Chondrocyte (in vitro differentiated cells): ENCODE data around the gene RBM33. TPM values are rescaled to one million over a fixed set of nuclear protein-coding genes. Genes with fewer than 3 reads are reported as not detected.

Source experiments
- DNase-seq: peaks from one replicate; pipeline ENCODE4 v3.0.0; 2021; ENCODE audit warnings: mixed read lengths, low spot score
- H3K27ac Mint-ChIP-seq: one replicate; pipeline ENCODE4 v1.8.0; 2021; ENCODE audit warnings: mild to moderate bottlenecking, moderate library complexity, mixed read lengths; ENCODE audit not compliant: unreplicated experiment
- H3K27me3 Mint-ChIP-seq: 2 replicates; pipeline ENCODE4 v1.8.0; 2021; ENCODE audit warnings: low read depth, mixed read lengths
- H3K36me3 Mint-ChIP-seq: 2 replicates; pipeline ENCODE4 v1.8.0; 2021; ENCODE audit warnings: low read depth, mixed read lengths
- H3K4me1 Mint-ChIP-seq: 2 replicates; pipeline ENCODE4 v1.8.0; 2021; ENCODE audit warnings: low read depth, mild to moderate bottlenecking, mixed read lengths
- H3K4me3 Mint-ChIP-seq: one replicate; pipeline ENCODE4 v1.8.0; 2021; ENCODE audit warnings: mild to moderate bottlenecking, moderate library complexity, mixed read lengths; ENCODE audit not compliant: unreplicated experiment
- H3K9me3 Mint-ChIP-seq: 2 replicates; pipeline ENCODE4 v1.8.0; 2021; ENCODE audit warnings: low read depth, mixed read lengths
- total RNA-seq: library from RNA; stranded (reverse); gene quantifications from 3 replicates; pipeline ENCODE4 v1.2.1, GENCODE V29; 2021
- TF ChIP-seq, protein P1 (sequence below): fragments of 200-600 bp; sonication (generic); IDR thresholded peaks from 2 replicates; pipeline ENCODE4 v1.5.0; 2021; ENCODE audit warnings: antibody characterized with exemption, mild to moderate bottlenecking, moderate library complexity

Gene RBM33
- total RNA-seq, 1 donor from 2014 or later, result 43.8 TPM

DNA sequence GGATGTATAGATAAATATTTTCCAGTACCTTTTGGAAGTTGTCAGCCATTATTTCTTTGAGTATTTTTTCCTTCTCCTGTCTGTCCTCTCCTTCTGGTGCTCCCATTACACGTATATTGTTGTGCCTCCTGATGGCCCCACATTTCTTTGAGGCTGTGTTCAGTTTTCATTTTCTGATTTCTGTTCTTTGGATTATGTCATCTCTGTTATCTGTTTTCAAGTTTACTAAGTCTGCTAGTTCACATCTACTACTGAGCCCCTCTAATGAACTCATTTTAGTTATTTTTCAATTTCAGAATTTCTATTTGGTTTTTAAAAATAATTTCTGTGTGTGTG, 16.3 kb downstream of the RBM33 start:
- no peak overlapping the region for H3K27ac Mint-ChIP-seq
- no peaks in the 10 kb centered on the region for H3K27me3 Mint-ChIP-seq

DNA sequence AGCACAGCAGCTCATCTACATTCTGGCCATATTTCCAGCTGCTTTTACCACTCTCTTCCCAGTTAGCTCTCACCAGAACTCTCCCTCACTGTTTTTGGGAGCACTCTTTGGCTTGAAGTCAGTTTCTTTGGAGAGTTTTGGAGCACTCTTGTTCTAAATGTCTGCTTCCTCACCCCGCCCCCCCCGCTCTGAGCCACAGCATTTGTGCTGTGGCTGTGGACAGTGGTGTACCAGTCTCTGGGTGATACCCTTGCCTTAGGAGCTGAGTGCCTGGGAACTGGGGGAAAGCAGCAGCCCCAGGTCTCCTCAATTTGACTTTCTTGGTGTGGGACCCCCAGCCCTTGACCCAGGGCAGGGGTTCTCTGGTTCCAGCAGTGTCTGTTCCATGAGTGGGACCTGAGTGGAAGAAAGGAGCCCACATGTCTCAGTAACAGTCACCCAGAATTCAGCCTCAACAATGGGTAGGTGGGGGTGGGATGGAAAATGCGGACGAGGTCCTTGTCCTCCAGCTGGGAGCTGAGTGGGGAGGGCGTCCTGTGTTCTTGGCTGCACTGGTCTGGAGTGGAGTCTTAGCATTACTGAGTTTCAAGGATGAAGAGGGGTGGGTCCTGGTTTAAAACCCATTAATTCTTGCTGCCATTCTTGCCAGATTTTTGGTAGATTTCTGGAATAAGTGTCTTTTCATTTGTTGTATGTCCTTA, 18.0 kb downstream of the RBM33 start:
- H3K27ac Mint-ChIP-seq, result no peak overlapping the region
- DNase-seq, result no peak
- peaks cover 59% of the 10 kb centered on the region for H3K4me1 Mint-ChIP-seq
- H3K9me3 Mint-ChIP-seq, result peaks cover 7% of the 10 kb centered on the region
- TF ChIP-seq, protein P1, sequence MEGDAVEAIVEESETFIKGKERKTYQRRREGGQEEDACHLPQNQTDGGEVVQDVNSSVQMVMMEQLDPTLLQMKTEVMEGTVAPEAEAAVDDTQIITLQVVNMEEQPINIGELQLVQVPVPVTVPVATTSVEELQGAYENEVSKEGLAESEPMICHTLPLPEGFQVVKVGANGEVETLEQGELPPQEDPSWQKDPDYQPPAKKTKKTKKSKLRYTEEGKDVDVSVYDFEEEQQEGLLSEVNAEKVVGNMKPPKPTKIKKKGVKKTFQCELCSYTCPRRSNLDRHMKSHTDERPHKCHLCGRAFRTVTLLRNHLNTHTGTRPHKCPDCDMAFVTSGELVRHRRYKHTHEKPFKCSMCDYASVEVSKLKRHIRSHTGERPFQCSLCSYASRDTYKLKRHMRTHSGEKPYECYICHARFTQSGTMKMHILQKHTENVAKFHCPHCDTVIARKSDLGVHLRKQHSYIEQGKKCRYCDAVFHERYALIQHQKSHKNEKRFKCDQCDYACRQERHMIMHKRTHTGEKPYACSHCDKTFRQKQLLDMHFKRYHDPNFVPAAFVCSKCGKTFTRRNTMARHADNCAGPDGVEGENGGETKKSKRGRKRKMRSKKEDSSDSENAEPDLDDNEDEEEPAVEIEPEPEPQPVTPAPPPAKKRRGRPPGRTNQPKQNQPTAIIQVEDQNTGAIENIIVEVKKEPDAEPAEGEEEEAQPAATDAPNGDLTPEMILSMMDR, result no peak
- H3K27me3 Mint-ChIP-seq, result no peaks in the 10 kb centered on the region
- H3K4me3 Mint-ChIP-seq, result no peak overlapping the region
- peaks cover 3% of the 10 kb centered on the region for H3K36me3 Mint-ChIP-seq

More for the DNA sequence above, 16.3 kb downstream of the RBM33 start:
- Mint-ChIP-seq H3K4me1 (peaks cover 50% of the 10 kb centered on the region), H3K4me3 (no peak overlapping the region), H3K36me3 (peaks cover 3% of the 10 kb centered on the region), H3K9me3 (peaks cover 7% of the 10 kb centered on the region)
- TF ChIP-seq, protein P1, result no peak
- DNase-seq, result no peak

DNA sequence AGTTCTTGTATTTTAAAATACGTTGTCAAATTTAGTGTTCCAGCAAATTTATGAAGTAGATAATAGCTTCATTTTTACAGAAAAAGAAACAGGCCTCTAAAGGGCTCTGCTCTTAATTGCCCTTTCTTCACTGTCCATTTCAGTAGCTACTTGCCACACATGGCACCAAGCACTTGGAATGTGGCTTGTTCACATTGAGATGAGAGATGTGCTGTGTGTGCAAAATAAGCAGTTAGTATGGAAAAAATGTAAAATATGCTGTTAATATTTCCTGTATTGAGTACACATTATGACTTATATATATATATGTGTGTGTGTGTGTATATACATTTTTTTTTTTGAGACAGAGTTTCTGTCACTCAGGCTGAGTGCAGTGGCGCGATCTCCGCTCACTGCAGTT, 19.5 kb downstream of the RBM33 start:
- Mint-ChIP-seq H3K36me3 (peaks cover 3% of the 10 kb centered on the region), H3K27me3 (no peaks in the 10 kb centered on the region), H3K4me3 (no peak overlapping the region), H3K9me3 (peaks cover 7% of the 10 kb centered on the region), H3K27ac (peak overlapping the region; percentile 45), H3K4me1 (peaks cover 65% of the 10 kb centered on the region)
- no peak for DNase-seq
- TF ChIP-seq, protein P1, result no peak

DNA sequence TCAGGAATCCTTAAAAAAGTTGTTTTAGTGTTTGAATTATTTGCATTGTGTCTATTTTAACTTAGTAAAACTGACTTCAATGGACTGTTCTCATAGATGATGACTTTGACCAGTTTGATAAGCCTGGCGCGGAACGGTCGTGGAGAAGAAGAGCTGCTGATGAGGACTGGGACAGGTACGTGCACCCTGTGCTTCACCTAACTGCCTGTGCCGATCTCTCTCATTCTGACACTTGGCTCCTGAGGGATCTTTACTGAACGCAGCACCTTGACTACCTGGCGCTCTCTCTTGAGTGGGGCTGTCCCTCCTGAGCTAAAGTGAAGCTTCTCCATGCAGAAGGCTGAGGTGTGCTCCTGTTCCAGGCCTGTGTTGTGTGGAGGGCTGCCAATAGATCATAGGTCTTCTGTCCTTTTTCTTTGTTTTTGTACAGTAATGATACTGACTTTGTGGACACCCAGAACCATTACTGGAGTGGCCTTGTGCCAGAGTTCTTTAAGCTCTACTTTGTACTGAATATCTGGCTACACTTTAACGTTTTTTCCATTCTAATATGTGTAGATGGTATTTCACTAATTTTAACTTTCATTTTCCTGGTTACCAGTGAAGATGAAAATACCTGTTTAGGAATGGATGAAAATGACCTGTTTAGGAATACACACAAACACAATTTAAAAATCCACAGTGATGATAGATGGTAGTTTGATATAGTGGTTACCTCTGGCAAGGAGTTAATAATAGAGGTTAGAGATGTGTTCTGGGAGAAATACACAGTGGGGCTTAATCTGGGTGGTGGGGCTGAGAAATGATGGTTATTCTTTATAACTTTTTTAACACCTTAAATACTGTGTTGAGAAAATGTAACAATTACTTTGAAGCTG, 20.9 kb downstream of the RBM33 start:
- Mint-ChIP-seq H3K9me3 (peaks cover 4% of the 10 kb centered on the region), H3K27ac (peak overlapping the region; percentile 97), H3K36me3 (no peaks in the 10 kb centered on the region), H3K4me3 (no peak overlapping the region), H3K27me3 (no peaks in the 10 kb centered on the region), H3K4me1 (peaks cover 71% of the 10 kb centered on the region)
- no peak for DNase-seq
- TF ChIP-seq, protein P1, result no peak

DNA sequence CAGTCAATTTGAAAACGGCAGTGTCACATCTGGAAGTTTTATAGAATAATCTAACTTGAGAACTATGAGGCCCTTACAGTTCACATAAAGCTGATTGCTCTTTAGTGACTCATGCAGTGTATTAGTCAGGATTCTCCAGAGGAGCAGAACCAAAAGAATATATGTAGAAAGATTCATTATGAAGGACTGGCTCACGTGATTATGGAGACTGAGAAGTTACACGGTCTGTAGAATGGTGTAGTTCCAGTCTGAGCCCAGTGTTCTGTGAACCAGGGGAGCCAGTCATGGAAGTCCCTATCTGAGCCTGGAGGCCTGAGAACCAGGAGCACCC, 21.5 kb downstream of the RBM33 start:
- no peaks in the 10 kb centered on the region for H3K27me3 Mint-ChIP-seq
- no peaks in the 10 kb centered on the region for H3K36me3 Mint-ChIP-seq
- no peaks in the 10 kb centered on the region for H3K9me3 Mint-ChIP-seq
- no peak for DNase-seq
- H3K4me3 Mint-ChIP-seq, result no peak overlapping the region
- TF ChIP-seq, protein P1, result no peak
- peak overlapping the region; percentile 97 for H3K27ac Mint-ChIP-seq
- peaks cover 72% of the 10 kb centered on the region for H3K4me1 Mint-ChIP-seq
